GM06990 (cell line): ENCODE data around the gene RAB11FIP5.

Experiments used
- DNase-seq: peaks from one replicate; pipeline ENCODE4 v3.0.0-alpha.2; 2011; ENCODE audit not compliant: insufficient read length; ENCODE audit errors: extremely low read depth
- H3K27me3 ChIP-seq: replicated peaks from 2 replicates; pipeline ENCODE4 v1.6.0; 2011; ENCODE audit warnings: low read length; ENCODE audit not compliant: control insufficient read depth, insufficient read depth
- H3K36me3 ChIP-seq: 2 replicates; pipeline ENCODE4 v1.5.1; 2011; ENCODE audit warnings: low read length; ENCODE audit not compliant: control insufficient read depth, insufficient read depth
- H3K4me3 ChIP-seq: replicated peaks from 2 replicates; pipeline ENCODE4 v1.5.1; 2011; ENCODE audit warnings: low read depth, mild to moderate bottlenecking, control low read depth, low read length
- CTCF ChIP-seq: IDR thresholded peaks from 2 replicates; pipeline ENCODE4 v1.5.1; 2011; ENCODE audit warnings: low read length, control low read depth, mild to moderate bottlenecking, inconsistent platforms; ENCODE audit not compliant: insufficient read depth, poor library complexity, severe bottlenecking

RAB11FIP5 gene

DNA sequence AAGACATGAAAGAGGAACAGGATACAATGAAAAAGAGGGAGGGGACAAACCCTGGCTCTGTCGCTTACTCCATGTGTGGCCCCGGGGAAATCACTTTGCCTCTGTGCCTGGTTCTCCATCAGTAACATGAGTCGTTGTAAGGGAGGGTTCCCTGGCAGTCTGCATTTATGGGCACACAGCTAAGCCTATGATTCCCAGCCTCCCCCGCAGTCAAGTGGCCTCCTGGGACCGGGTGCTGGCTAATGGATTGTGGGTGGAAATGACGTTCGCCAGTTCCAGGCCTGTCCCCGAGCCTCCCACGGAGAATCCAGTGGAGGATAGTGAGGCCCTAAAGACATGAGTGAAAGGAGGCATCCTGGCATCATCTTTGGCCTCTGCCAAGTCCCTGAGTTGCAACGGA lies 83.9 kb downstream of the RAB11FIP5 start:
- no peak for DNase-seq
- H3K36me3 ChIP-seq, result no peaks in the 10 kb centered on the region
- no peak for TF ChIP-seq CTCF
- no peak overlapping the region for H3K4me3 ChIP-seq
- H3K27me3 ChIP-seq, result no peaks in the 10 kb centered on the region

DNA sequence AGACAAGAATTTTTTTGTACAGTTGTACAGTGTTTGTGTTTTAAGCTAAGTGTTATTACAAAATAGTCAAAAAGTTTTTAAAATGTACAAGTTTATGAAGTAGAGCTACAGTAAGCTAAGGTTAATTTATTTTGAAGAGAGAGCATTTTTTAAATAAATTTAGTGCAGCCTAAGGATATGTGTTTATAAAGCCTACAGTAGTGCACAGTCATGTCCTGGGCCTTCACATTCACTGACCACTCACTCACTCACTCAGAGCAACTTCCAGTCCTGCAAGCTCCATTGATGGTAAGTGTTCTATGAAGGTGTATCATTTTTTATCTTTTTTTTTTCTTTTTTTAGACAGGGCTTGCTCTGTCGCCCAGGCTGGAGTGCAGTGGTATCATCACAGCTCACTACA lies 85.4 kb downstream of the RAB11FIP5 start:
- H3K27me3 ChIP-seq, result no peaks in the 10 kb centered on the region
- H3K4me3 ChIP-seq, result no peak overlapping the region
- TF ChIP-seq CTCF, result no peak
- H3K36me3 ChIP-seq, result no peaks in the 10 kb centered on the region
- no peak for DNase-seq

- no peak for DNase-seq
- TF ChIP-seq CTCF, result no peak
- H3K36me3 ChIP-seq, result no peaks in the 10 kb centered on the region; the same call in 1 of the 2 replicates
Observed at GRCh38 chr2:73023497-73023896, 89.3 kb downstream of the RAB11FIP5 start.

More at GRCh38 chr2:73023497-73023896, 89.3 kb downstream of the RAB11FIP5 start:
- no peak overlapping the region for H3K4me3 ChIP-seq
- H3K27me3 ChIP-seq, result no peaks in the 10 kb centered on the region
